Uterine smooth muscle cell (primary cell): ENCODE results near the gene SEPTIN8. TPM values are rescaled to one million over a fixed set of nuclear protein-coding genes. Genes with fewer than 3 reads are reported as not detected.

Experiments used
- total RNA-seq: library from RNA; depleted of rRNA; stranded (reverse); fragments of >200 nt; gene quantifications from 2 replicates; pipeline ENCODE4 v1.2.3, GENCODE V29; 2014

The SEPTIN8 gene
- 51.2 and 55.6 TPM in 2 replicates for total RNA-seq

DNA sequence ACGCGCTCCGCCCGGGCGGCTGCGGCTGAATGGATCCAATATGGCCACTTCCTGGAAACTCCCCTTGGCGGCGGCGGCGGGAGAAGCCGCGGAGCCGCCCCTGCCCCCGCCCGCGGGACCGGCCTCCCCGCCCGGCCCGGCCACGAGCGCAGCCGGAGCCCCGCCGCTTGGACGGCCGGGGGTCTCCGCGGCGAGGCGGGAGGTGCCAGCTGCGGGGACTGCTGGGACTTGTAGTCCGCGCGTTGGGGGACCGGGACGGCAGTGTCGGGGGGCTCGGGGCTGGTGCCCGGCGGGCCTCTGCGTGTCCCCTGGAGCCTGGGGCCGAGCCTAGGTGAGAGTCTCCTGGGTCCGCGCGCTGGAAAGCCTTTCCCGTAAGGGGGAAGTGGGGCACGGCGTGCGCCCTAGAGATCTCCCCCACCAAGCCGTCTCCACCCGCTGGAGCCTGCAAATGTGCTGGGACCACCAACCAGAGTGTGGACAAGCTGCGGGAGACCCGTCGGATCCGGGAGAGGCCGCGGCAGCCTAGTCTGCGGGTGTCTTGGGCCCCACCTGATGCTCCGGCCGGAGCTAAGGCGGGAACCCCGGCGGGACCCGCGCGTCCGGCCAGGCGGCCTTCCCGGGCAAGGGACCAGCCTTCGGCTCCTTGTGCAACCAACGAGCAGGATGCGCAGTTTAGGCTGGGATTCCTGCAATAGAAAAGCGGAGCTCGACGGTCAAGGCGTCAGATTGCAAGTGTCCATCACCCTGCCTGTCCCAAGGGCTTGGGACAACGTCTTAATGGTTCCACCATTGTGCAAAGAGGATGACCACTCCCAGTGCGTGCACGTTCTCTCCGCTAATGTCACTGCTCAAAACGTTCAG, at the start of gene SEPTIN8:
SEPTIN8 (minus strand) TSS at position 31 of the 861 bp plus-strand sequence. CDS start 102 bp downstream, outside the sequence.

DNA sequence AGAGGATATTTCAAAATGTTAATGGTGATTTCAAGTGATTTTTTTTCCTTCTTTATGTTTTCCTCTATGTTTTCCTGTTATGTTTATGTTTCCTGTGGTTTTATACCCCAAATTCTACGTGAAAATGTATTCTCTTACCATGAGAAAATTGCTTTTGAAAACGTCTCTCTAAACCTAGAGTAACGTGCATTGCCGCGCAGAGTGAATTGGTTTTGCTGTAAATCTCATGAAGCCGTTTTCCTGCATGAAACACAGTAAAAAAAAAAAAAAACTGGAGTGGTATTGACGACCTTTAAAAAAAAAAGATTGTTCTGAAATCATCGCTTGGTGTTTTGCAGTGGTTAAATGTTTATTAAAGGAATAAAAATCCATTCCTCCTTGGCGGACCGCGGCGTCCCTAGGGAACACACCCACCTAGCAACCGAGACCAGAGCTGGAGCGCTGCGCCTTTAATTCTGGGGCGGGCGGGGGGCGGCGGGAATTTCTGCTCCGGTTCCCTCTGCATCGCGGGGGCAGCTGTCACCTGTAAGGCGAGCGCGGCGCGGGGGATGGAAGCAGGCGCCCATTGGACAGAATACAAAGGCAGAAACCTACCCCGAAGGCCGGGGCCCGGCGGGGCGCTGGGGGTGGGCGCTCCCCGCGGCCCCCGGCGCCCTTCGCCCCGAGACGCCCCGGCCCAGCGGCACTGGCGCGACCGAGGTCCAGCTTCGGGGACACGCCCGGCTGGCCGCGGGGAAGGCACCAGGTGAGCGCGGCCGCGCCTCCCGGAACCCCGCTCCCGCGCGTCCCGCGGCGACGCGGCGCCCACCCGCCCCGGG, 36.0 kb upstream of the SEPTIN8 start, which contains the start of gene SOWAHA:
SOWAHA (plus strand) TSS at position 522 of the 818 bp plus-strand sequence. CDS start 320 bp downstream, outside the sequence.

DNA sequence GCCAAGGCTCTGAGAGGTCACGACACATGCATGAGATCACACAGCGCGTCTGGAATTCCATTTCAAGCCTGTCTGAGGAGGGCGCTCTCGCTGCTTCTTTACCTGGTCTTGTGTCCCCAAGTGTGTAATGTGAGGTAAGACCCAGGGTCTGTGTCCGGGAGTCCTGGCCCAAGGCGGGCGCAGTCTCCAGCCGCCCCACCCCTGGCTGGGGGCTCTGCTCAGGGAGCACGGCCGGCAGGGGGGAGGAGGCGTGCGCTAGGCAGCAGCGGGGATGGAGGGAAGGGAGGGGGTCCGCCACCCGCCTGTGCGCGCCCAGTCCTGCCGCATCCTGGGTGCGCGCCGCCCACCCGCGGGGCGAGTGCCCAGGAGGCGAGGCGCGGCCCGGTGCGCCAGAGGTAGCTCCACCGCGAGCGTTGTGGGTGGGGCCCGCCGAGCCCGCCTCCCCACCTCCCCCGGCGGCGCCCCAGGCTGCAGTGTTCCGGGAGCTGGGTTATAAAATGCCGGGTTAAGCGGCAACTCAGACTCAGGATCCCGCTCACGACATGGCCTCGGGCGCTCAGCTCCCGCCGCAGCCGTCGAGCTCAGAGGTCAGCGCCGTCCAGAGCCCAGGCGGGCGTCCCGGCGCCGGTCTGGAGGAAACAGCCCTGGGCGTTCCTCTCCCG, 30.0 kb downstream of the SEPTIN8 start, which contains the start of gene CCNI2:
CCNI2 (plus strand) TSS at position 473 of the 662 bp plus-strand sequence; CDS start at position 543, 70 bp downstream.

DNA sequence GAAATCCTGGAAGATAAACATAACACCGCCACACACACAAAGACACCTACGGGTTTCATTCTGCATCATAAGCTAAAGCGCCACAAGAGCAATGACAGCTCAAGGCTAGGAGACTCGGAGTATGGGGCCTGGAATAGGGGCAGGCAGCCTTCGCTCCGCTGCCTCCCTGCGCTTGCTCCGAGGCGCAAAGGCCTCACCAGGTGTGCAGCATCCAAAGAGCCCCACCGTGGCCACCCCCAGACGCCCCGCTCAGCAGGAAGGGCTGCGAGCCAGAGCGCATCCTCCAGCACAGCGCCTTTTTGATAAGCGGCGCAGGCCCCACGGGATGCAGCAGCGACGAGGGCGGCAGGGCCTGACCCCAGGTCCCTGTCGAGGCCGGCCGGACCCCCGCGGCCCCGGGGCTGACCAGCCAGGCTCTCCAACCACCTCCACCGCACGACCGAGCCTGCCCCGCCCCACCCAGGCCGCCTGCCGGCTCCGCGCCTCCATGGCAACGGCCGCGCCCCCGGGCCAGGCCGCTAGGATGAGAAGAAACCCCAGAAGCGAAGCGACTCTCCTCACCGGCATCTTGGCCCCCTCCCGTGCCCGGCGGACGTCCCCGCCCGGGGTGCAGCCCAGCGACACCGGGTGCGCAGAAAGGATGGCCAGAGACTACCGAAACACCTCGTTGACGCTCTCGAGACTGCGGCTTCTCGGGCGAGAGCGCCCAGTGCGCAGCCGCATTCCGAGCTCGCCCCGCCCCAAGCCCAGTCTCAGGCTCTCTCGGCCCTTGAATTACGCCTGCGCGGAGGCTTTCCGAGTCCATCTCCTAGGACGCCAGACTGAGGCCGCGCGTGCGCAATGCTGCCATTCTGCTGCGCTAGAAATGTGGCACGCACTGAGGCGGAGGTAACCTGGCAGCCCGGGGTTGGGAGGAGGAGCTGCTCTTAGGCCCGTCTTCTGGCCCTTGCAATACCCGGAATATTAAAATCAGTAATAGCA, 39.9 kb downstream of the SEPTIN8 start, which contains the start of gene KIF3A:
KIF3A (minus strand) TSS at position 694 of the 981 bp plus-strand sequence; CDS start at position 567, 127 bp downstream.

Other genes starting within 250 kb of the SEPTIN8 start
- gene IL5, start 233.7 kb downstream of the SEPTIN8 start, total RNA-seq, result not detected in 2 replicates
- 41.0 and 42.3 TPM in 2 replicates for gene RAD50, start 220.3 kb downstream of the SEPTIN8 start, total RNA-seq
- gene IL13, start 119.1 kb downstream of the SEPTIN8 start, total RNA-seq, result not detected in 2 replicates
- gene IL4, start 103.2 kb downstream of the SEPTIN8 start, total RNA-seq, result not detected in 2 replicates
- 14.9 and 15.9 TPM in 2 replicates for gene KIF3A, start 39.7 kb downstream of the SEPTIN8 start, total RNA-seq
- gene CCNI2, start 29.8 kb downstream of the SEPTIN8 start, total RNA-seq, result not detected in 2 replicates
- gene SOWAHA, start 36.1 kb upstream of the SEPTIN8 start, total RNA-seq, result under 0.01 TPM in 1 of 2 replicates, not detected in the other
- gene SHROOM1, start 53.4 kb upstream of the SEPTIN8 start, total RNA-seq, result 3.9 and 6.3 TPM in 2 replicates
- gene GDF9, start 89.2 kb upstream of the SEPTIN8 start, total RNA-seq, result 0.11 and 0.12 TPM in 2 replicates
- 83.0 and 115 TPM in 2 replicates for gene UQCRQ, start 89.4 kb upstream of the SEPTIN8 start, total RNA-seq
- 0.11 and 0.12 TPM in 2 replicates for gene LEAP2, start 96.4 kb upstream of the SEPTIN8 start, total RNA-seq
- 50.0 and 56.4 TPM in 2 replicates for gene AFF4, start 186.4 kb upstream of the SEPTIN8 start, total RNA-seq
- gene ZCCHC10, start 249.3 kb upstream of the SEPTIN8 start, total RNA-seq, result 7.2 and 12.3 TPM in 2 replicates